ENCODE data around the gene TRAK2. TPM values are rescaled to one million over a fixed set of nuclear protein-coding genes. Genes with fewer than 3 reads are reported as not detected.
"Not testable (repeated sequence)": the region's sequence is repeated elsewhere in the genome, so short reads cannot be mapped to it uniquely, and the experiment has no call there.

The TRAK2 gene
- total and polyA plus RNA-seq, 4 experiments from 2014 or later = 25.2 to 47.3 (median 43.7) TPM

DNA sequence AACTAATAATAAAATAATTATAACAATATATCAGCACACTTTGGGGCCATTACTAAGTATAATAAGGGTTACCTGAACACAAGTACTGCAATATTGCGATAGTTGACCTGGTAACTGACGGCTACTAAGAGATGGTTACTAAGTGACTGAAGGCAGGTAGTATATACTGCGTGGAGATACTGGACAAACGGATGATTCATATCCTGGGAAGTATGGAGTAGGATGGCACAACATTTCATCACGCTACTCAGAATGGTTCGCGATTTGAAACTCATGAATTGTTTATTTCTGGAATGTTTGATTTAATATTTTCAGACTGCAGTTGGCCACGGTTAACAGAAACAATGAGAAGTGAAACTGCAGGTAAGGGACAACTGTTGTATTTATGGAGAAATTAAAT is 54.7 kb downstream of the TRAK2 start:
- peaks cover 0 to 5% (median 4%) of the 10 kb centered on the region in 4 donors for H3K4me1 Mint-ChIP-seq
- ChIA-PET POLR2A (ENCODE audit: partially characterized antibody) (no interaction called here), CTCF (ENCODE audit: partially characterized antibody) (no interaction called here)
- H3K4me3 Mint-ChIP-seq = no peak overlapping the region
- peaks cover 50% of the 10 kb centered on the region for H3K36me3 ChIP-seq (ENCODE audit: insufficient read depth, low read length)
- no peak overlapping the region for H3K4me3 ChIP-seq (ENCODE audit: low read length in 2 of 2)
- H3K36me3 Mint-ChIP-seq = peaks cover 61 to 70% of the 10 kb centered on the region in 2 donors
- no peaks in the 10 kb centered on the region for H3K27me3 Mint-ChIP-seq
- no peak for DNase-seq
- H3K27ac Mint-ChIP-seq = no peak overlapping the region
- H3K9me3 Mint-ChIP-seq = no peaks in the 10 kb centered on the region
- H3K4me1 ChIP-seq (ENCODE audit: insufficient read depth, low read length) = no peaks in the 10 kb centered on the region
- intact Hi-C loops (cut with micrococcal nuclease) = no loop called here
- H3K9me3 ChIP-seq (ENCODE audit: control insufficient read depth in 1 of 2, low read length in 2 of 2) = no peaks in the 10 kb centered on the region
- no peaks in the 10 kb centered on the region for H3K27me3 ChIP-seq (ENCODE audit: insufficient read depth, low read length)
- H3K27ac ChIP-seq (ENCODE audit: low read depth, low read length) = no peak overlapping the region

DNA sequence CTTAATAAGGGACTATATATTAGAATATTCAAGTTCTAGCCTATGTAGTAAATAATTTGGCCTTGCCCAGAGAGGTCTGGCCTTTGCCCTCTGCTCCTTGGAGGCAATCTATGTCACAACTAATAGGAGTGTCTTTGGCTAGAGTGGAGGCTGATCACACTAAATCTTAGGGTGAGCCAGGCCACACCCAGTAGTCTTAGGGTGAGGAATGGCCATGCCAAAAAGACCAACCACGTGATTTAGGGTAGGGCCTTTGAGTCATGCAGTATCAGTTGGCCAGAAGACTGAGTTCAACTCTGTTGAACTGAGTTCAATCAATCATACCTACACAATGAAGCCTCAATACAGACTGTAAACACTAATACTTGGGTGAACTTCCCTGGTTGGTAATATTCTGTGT is 68.1 kb downstream of the TRAK2 start:
- Histone ChIP-seq H3K27me3 (ENCODE audit: insufficient read depth, low read length) (no peaks in the 10 kb centered on the region), H3K27ac (ENCODE audit: low read depth, low read length) (no peak overlapping the region), H3K36me3 (ENCODE audit: insufficient read depth, low read length) (peaks cover 34% of the 10 kb centered on the region), H3K9me3 (ENCODE audit: control insufficient read depth in 1 of 2, low read length in 2 of 2) (no peaks in the 10 kb centered on the region), H3K4me1 (ENCODE audit: insufficient read depth, low read length) (no peaks in the 10 kb centered on the region), H3K4me3 (ENCODE audit: low read length in 2 of 2) (no peak overlapping the region)
- POLR2A ChIA-PET (ENCODE audit: partially characterized antibody) = no interaction called here
- Mint-ChIP-seq H3K4me1 (peaks cover 0 to 5% (median 0%) of the 10 kb centered on the region in 4 donors), H3K36me3 (peaks cover 68 to 75% of the 10 kb centered on the region in 2 donors), H3K27ac (no peak overlapping the region), H3K9me3 (peaks cover 0 to 8% (median 3%) of the 10 kb centered on the region in 8 donors), H3K4me3 (no peak overlapping the region), H3K27me3 (no peaks in the 10 kb centered on the region)
- DNase-seq = no peak
- CTCF ChIA-PET (ENCODE audit: partially characterized antibody) = interaction anchor here (1.3 to 2.4 kb wide), 2 partner anchors 19 to 147 kb away, joined by 3 to 8 read pairs; no protein-coding TSS in a partner anchor
- intact Hi-C loops (cut with micrococcal nuclease) = no loop called here

DNA sequence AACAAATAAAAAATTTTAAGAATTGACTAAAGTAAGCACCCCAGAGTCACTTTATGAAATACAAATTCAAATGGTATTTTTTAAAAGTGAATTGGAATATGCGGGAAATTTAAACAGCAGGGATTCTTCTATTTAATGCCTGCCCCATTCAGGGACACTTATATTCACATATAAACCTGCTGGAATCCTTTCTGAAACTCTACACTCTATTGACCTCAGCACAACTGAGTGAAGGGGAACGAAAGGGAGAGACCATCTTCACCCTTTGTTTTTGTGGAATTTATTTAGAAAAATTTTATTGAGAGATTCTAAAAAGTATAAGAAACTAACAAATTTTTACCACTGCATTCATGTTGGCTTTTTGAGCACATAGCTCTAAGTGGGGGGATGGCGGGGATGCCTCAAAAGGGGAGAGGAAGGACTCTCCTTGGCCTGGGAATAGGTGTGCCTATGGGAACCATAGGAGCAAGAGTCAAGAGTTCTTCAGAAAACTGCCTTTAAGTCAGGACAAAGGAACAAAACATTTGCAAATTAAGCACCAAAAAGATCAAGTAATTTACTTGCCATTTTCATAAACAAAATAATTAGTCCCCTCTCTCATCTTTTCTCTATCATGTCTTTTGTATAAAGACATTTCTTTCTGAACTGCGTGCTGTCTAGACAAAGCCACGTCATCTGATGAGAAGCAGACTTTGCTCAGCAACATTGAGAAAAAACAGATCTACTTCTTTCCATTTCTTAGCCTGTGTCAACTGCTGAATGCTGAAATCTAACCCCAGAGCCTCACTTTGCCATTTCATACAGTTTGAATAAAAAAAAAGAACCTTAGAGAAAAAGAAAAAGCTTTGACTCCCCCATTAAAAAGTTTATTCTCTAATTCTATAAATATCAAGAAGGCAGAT is 72.5 kb downstream of the TRAK2 start:
- Mint-ChIP-seq H3K36me3 (peaks cover 66 to 67% of the 10 kb centered on the region in 2 donors), H3K9me3 (peaks cover 0 to 14% (median 3%) of the 10 kb centered on the region in 8 donors), H3K27ac (no peak overlapping the region), H3K4me1 (peaks cover 0 to 6% (median 3%) of the 10 kb centered on the region in 4 donors), H3K4me3 (no peak overlapping the region), H3K27me3 (no peaks in the 10 kb centered on the region)
- H3K9me3 ChIP-seq (ENCODE audit: control insufficient read depth in 1 of 2, low read length in 2 of 2) = no peaks in the 10 kb centered on the region
- POLR2A ChIA-PET (ENCODE audit: partially characterized antibody) = no interaction called here
- H3K4me1 ChIP-seq (ENCODE audit: insufficient read depth, low read length) = no peaks in the 10 kb centered on the region
- no peak for DNase-seq
- CTCF ChIA-PET (ENCODE audit: partially characterized antibody) = no interaction called here
- H3K27ac ChIP-seq (ENCODE audit: low read depth, low read length) = no peak overlapping the region
- no peak overlapping the region for H3K4me3 ChIP-seq (ENCODE audit: low read length in 2 of 2)
- H3K27me3 ChIP-seq (ENCODE audit: insufficient read depth, low read length) = no peaks in the 10 kb centered on the region
- peaks cover 13% of the 10 kb centered on the region for H3K36me3 ChIP-seq (ENCODE audit: insufficient read depth, low read length)
- intact Hi-C loops (cut with micrococcal nuclease) = no loop called here

DNA sequence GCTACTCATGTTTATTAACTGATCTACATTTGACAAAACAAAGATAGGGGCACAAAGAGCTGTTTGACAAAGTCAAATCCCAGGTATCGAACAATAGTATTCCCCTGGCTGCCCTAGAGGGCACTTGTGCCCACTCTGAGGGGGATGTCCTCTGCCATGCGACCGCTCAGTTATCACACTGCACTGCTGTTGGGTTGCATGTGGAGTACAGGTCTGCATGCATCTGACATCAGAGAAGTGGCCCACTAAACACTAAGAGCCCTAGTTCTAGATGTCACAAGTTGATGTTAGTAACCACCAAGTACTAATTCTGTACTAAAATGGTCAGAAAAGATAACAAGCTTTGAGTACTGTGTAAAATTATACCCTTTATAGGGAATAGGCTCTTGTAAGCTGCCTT is 74.0 kb downstream of the TRAK2 start:
- Histone ChIP-seq H3K27me3 (ENCODE audit: insufficient read depth, low read length) (no peaks in the 10 kb centered on the region), H3K9me3 (ENCODE audit: control insufficient read depth in 1 of 2, low read length in 2 of 2) (no peaks in the 10 kb centered on the region), H3K36me3 (ENCODE audit: insufficient read depth, low read length) (peaks cover 13% of the 10 kb centered on the region), H3K4me1 (ENCODE audit: insufficient read depth, low read length) (no peaks in the 10 kb centered on the region), H3K27ac (ENCODE audit: low read depth, low read length) (no peak overlapping the region), H3K4me3 (ENCODE audit: low read length in 2 of 2) (no peak overlapping the region)
- POLR2A ChIA-PET (ENCODE audit: partially characterized antibody) = interaction anchor here (0.6 to 1.2 kb wide), 3 partner anchors 74 to 317 kb away, joined by 3 to 4 read pairs (median 3); partner anchors contain the start of genes STRADB and TRAK2
- CTCF ChIA-PET (ENCODE audit: partially characterized antibody) = interaction anchor here (0.9 to 2.4 kb wide), 2 partner anchors 14 to 140 kb away, joined by 3 to 13 read pairs; no protein-coding TSS in a partner anchor
- Mint-ChIP-seq H3K4me1 (peaks cover 1 to 9% (median 5%) of the 10 kb centered on the region in 4 donors), H3K9me3 (peaks cover 0 to 14% (median 3%) of the 10 kb centered on the region in 8 donors), H3K4me3 (no peak overlapping the region), H3K27ac (no peak overlapping the region), H3K36me3 (peaks cover 58 to 68% of the 10 kb centered on the region in 2 donors), H3K27me3 (no peaks in the 10 kb centered on the region)
- DNase-seq = no peak
- intact Hi-C loops (cut with micrococcal nuclease) = no loop called here

DNA sequence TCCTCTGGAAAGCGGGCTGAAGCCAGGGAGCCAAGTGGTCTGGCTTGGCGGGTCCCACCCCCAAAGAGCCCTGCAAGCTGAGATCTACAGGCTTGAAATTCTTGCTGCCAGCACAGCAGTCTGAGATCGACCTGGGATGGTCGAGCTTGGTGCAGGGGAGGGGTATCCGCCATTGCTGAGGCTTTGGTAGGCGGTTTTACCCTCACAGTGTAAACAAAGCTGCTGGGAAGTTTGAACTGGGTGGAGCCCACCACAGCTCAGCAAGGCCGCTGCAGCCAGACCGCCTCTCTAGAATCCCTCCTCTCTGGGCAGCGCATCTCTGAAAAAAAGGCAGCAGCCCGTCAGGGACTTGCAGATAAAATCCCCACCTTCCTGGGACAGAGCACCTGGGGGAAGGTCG is 81.5 kb downstream of the TRAK2 start:
- H3K27ac ChIP-seq (ENCODE audit: low read depth, low read length) = no peak overlapping the region
- Mint-ChIP-seq H3K4me3 (no peak overlapping the region), H3K27me3 (no peaks in the 10 kb centered on the region), H3K27ac (no peak overlapping the region), H3K9me3 (peaks cover 0 to 28% (median 17%) of the 10 kb centered on the region in 8 donors), H3K4me1 (peaks cover 3 to 17% (median 9%) of the 10 kb centered on the region in 4 donors), H3K36me3 (peaks cover 60 to 80% of the 10 kb centered on the region in 2 donors)
- DNase-seq = no peak
- POLR2A ChIA-PET (ENCODE audit: partially characterized antibody) = no interaction called here
- intact Hi-C loops (cut with micrococcal nuclease) = no loop called here
- CTCF ChIA-PET (ENCODE audit: partially characterized antibody) = interaction anchor here (0.7 to 0.8 kb wide), 2 partner anchors 12 to 20 kb away, joined by 3 read pairs; no protein-coding TSS in a partner anchor
- no peaks in the 10 kb centered on the region for H3K36me3 ChIP-seq (ENCODE audit: insufficient read depth, low read length)
- no peaks in the 10 kb centered on the region for H3K27me3 ChIP-seq (ENCODE audit: insufficient read depth, low read length)
- H3K4me3 ChIP-seq (ENCODE audit: low read length in 2 of 2) = no peak overlapping the region
- H3K9me3 ChIP-seq (ENCODE audit: control insufficient read depth in 1 of 2, low read length in 2 of 2) = peaks cover 0 to 3% of the 10 kb centered on the region in 2 donors
- no peaks in the 10 kb centered on the region for H3K4me1 ChIP-seq (ENCODE audit: insufficient read depth, low read length)

DNA sequence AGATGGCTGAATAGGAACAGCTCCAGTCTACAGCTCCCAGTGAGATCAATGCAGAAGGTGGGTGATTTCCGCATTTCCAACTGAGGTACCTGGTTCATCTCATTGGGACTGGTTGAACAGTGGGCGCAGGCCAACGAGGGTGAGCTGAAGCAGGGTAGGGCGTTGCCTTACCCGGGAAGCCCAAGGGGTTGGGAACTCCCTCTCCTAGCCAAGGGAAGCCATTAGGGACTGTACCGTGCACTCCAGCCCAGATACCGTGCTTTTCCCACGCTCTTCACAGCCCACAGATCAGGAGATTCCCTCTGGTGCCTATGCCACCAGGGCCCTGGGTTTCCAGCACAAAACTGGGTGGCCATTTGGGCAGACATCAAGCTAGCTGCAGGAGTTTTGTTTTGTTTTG is 81.9 kb downstream of the TRAK2 start:
- H3K4me3 ChIP-seq (ENCODE audit: low read length in 2 of 2); H3K27me3 Mint-ChIP-seq; DNase-seq; H3K4me3 Mint-ChIP-seq; H3K36me3 ChIP-seq (ENCODE audit: insufficient read depth, low read length); H3K9me3 ChIP-seq (ENCODE audit: control insufficient read depth in 1 of 2, low read length in 2 of 2); H3K27ac Mint-ChIP-seq; H3K27ac ChIP-seq (ENCODE audit: low read depth, low read length); H3K4me1 ChIP-seq (ENCODE audit: insufficient read depth, low read length); H3K27me3 ChIP-seq (ENCODE audit: insufficient read depth, low read length); intact Hi-C loops (cut with micrococcal nuclease): not testable (repeated sequence)
- H3K36me3 Mint-ChIP-seq = peaks cover 58 to 77% of the 10 kb centered on the region in 2 donors
- peaks cover 3 to 17% (median 8%) of the 10 kb centered on the region in 4 donors for H3K4me1 Mint-ChIP-seq
- POLR2A ChIA-PET (ENCODE audit: partially characterized antibody) = interaction anchor here (1.3 kb wide), 1 partner anchor 136 kb away, joined by 3 read pairs; no protein-coding TSS in a partner anchor
- CTCF ChIA-PET (ENCODE audit: partially characterized antibody) = interaction anchor here (0.7 to 0.8 kb wide), 2 partner anchors 12 to 21 kb away, joined by 3 read pairs; no protein-coding TSS in a partner anchor
- peaks cover 0 to 28% (median 17%) of the 10 kb centered on the region in 8 donors for H3K9me3 Mint-ChIP-seq

DNA sequence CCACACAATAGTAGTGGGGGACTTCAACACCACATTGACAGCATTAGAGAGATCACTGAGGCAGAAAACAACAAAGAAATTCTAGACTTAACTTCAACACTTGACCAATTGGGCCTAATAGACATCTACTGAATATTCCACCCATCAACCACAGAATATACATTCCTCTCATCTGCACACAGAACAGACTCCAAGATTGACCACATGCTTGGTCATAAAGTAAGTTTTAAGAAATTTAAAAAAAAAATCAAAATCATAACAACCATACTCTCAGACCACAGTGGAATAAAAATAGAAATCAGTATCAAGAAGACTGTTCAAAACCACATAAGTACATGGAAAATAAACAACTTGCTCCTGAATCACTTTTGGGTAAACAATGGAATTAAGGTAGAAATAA is 85.1 kb downstream of the TRAK2 start:
- ChIA-PET POLR2A (ENCODE audit: partially characterized antibody) (no interaction called here), CTCF (ENCODE audit: partially characterized antibody) (interaction anchor here (3.0 to 4.5 kb wide), 2 partner anchors 80 to 133 kb away, joined by 13 to 91 read pairs; no protein-coding TSS in a partner anchor)
- no peak overlapping the region for H3K27ac Mint-ChIP-seq
- H3K4me1 Mint-ChIP-seq = peaks cover 19 to 30% (median 25%) of the 10 kb centered on the region in 4 donors
- Histone ChIP-seq H3K9me3 (ENCODE audit: control insufficient read depth in 1 of 2, low read length in 2 of 2) (peaks cover 0 to 3% of the 10 kb centered on the region in 2 donors), H3K4me3 (ENCODE audit: low read length in 2 of 2) (no peak overlapping the region), H3K36me3 (ENCODE audit: insufficient read depth, low read length) (no peaks in the 10 kb centered on the region), H3K27ac (ENCODE audit: low read depth, low read length) (no peak overlapping the region), H3K4me1 (ENCODE audit: insufficient read depth, low read length) (peaks cover 29% of the 10 kb centered on the region), H3K27me3 (ENCODE audit: insufficient read depth, low read length) (no peaks in the 10 kb centered on the region)
- intact Hi-C loops (cut with micrococcal nuclease) = no loop called here
- no peaks in the 10 kb centered on the region for H3K27me3 Mint-ChIP-seq
- no peak overlapping the region for H3K4me3 Mint-ChIP-seq
- H3K36me3 Mint-ChIP-seq = peaks cover 47 to 66% of the 10 kb centered on the region in 2 donors
- peaks cover 0 to 28% (median 18%) of the 10 kb centered on the region in 8 donors for H3K9me3 Mint-ChIP-seq
- no peak for DNase-seq
